K562 (cell line): Measurements from ENCODE around the gene CSF1. TPM values are rescaled to one million over a fixed set of nuclear protein-coding genes. Genes with fewer than 3 reads are reported as not detected.
"Not testable (repeated sequence)": the region's sequence is repeated elsewhere in the genome, so short reads cannot be mapped to it uniquely, and the experiment has no call there.

Experiments used
- ATAC-seq: fragments of 200-7000 bp; cut with Tn5 transposase; 3 replicates; pipeline ENCODE4 v1.9.1; 2020; ENCODE audit warnings: moderate library complexity
- BruUV-seq: library from RNA; stranded (reverse); fragments of 400-500 nt; replicated peaks from 2 replicates; lab custom pipeline; 2021; lab: Mats Ljungman, UMichigan
- CTCF ChIA-PET: fragments of 300-600 bp; formaldehyde crosslinking; extraction: SDS; loops from one replicate; lab custom pipeline; 2021; ENCODE audit warnings: low intra/inter-chr PET ratio; lab: Yijun Ruan, JAX
- POLR2A ChIA-PET: fragments of 300-600, 350-650 bp; sonication (Branson Sonifier 250); formaldehyde crosslinking; extraction: SDS; loops from one replicate; lab custom pipeline; 2021; ENCODE audit warnings: antibody characterized with exemption, inconsistent platforms; lab: Yijun Ruan, JAX
- DNase-seq, 4 experiments: peaks; one replicate each; pipeline versions ENCODE4 v3.0.0 to v3.0.0-alpha.2; 2011 to 2018; ENCODE audit warnings: low spot score in 3 of 4, mixed read lengths in 3 of 4; ENCODE audit errors: extremely low read depth in 1 of 4
- FAIRE-seq: peaks from 2 replicates; lab custom pipeline; 2011; peaks lifted over from hg19 to GRCh38; lab: Jason Lieb, UNC
- H2AFZ ChIP-seq: 2 replicates; pipeline ENCODE4 v1.6.0; 2011; ENCODE audit warnings: low read depth, low read length, control low read depth, inconsistent platforms
- H3K27ac ChIP-seq: fragments of 200-600 bp; 3 replicates; pipeline ENCODE4 v1.8.0; 2011; ENCODE audit warnings: low read depth, mild to moderate bottlenecking, control low read depth, inconsistent platforms, low read length, moderate library complexity, mixed read lengths; ENCODE audit errors: extremely low read depth
- H3K27me3 ChIP-seq, 2 experiments: fragments of 300-600 bp in 1 of 2; 2 replicates in 1 of 2; 3 replicates in 1 of 2; pipeline versions ENCODE4 v1.6.0 to v1.8.0; 2011; ENCODE audit warnings: inconsistent platforms in 2 of 2, low read length in 2 of 2, mild to moderate bottlenecking in 1 of 2, mixed read lengths in 1 of 2, moderate library complexity in 1 of 2; ENCODE audit not compliant: control insufficient read depth in 2 of 2, insufficient read depth in 2 of 2
- H3K36me3 ChIP-seq: fragments of 300-600 bp; 3 replicates; pipeline ENCODE4 v1.8.0; 2011; ENCODE audit warnings: mild to moderate bottlenecking, low read length, inconsistent platforms; ENCODE audit not compliant: control insufficient read depth, insufficient read depth
- H3K4me1 ChIP-seq, 2 experiments: fragments of 200-600 bp in 1 of 2; replicated peaks in 1 of 2; 2 replicates in 1 of 2; 3 replicates in 1 of 2; pipeline versions ENCODE4 v1.5.1 to v1.8.0; 2011; ENCODE audit warnings: inconsistent platforms in 2 of 2, low read length in 2 of 2, mild to moderate bottlenecking in 1 of 2, mixed read lengths in 1 of 2, moderate library complexity in 1 of 2; ENCODE audit not compliant: control insufficient read depth in 2 of 2, insufficient read depth in 2 of 2
- H3K4me2 ChIP-seq: 2 replicates; pipeline ENCODE4 v1.6.1; 2011; ENCODE audit warnings: low read length, control low read depth, inconsistent platforms, mixed read lengths; ENCODE audit not compliant: insufficient read depth
- H3K4me3 ChIP-seq: fragments of 200-600 bp; sonication (generic), shearing (Covaris generic); 2 replicates; pipeline ENCODE4 v1.5.1; 2016; ENCODE audit warnings: control low read depth, inconsistent platforms
- H3K79me2 ChIP-seq: fragments of 200-600 bp; 3 replicates; pipeline ENCODE4 v1.8.0; 2011; ENCODE audit warnings: low read length, inconsistent platforms; ENCODE audit not compliant: control insufficient read depth, insufficient read depth
- H3K9ac ChIP-seq, 2 experiments: 2 replicates each; pipeline versions ENCODE4 v1.6.0 to v1.6.1; 2011; ENCODE audit warnings: low read depth in 2 of 2, low read length in 2 of 2, control low read depth in 1 of 2, inconsistent platforms in 1 of 2, mild to moderate bottlenecking in 1 of 2, mixed read lengths in 1 of 2; ENCODE audit not compliant: insufficient read depth in 1 of 2
- H3K9me1 ChIP-seq: one replicate; pipeline ENCODE4 v1.6.0; 2011; ENCODE audit warnings: inconsistent platforms, mild to moderate bottlenecking, low read length, moderate library complexity; ENCODE audit not compliant: control insufficient read depth, insufficient read depth
- H3K9me3 ChIP-seq: replicated peaks from 2 replicates; pipeline ENCODE4 v1.5.1; 2011; ENCODE audit warnings: low read depth, low read length, inconsistent platforms; ENCODE audit not compliant: control insufficient read depth, insufficient read depth
- H4K20me1 ChIP-seq: replicated peaks from 2 replicates; pipeline ENCODE4 v1.6.1; 2011; ENCODE audit warnings: low read length, inconsistent platforms, mixed read lengths; ENCODE audit not compliant: control insufficient read depth, insufficient read depth
- CEBPB ChIP-seq: fragments of 450-650 bp; IDR thresholded peaks from 2 replicates; pipeline ENCODE4 v1.6.1; 2016; ENCODE audit warnings: missing genetic modification characterization, missing compliant biosample characterization
- CEBPG ChIP-seq, 3 experiments: fragments of 200-800 bp in 1 of 3; sonication (Bioruptor generic) in 1 of 3; sonication (generic) in 1 of 3; formaldehyde crosslinking in 1 of 3; IDR thresholded peaks in 2 of 3; conservative IDR thresholded peaks in 1 of 3; 2 replicates each; pipeline versions ENCODE4 v1.6.1 to v1.8.0; 2016 to 2022; ENCODE audit warnings: missing compliant biosample characterization in 2 of 3, missing genetic modification characterization in 2 of 3, mild to moderate bottlenecking in 1 of 3, missing genetic modification reagents in 1 of 3
- NELFE ChIP-seq: IDR thresholded peaks from 2 replicates; pipeline ENCODE4 v1.6.1; 2011; ENCODE audit warnings: mild to moderate bottlenecking; ENCODE audit not compliant: insufficient read depth, insufficient read length
- WGBS: fragments of 100-300 bp; shearing (Covaris generic); methylation state at CpG from one replicate; pipeline ENCODE4 v1.1.6; 2016; ENCODE audit warnings: low coverage, mixed read lengths; ENCODE audit not compliant: insufficient coverage; ENCODE audit errors: missing lambda C conversion rate; 5-methylcytosine and 5-hydroxymethylcytosine counted together
- in situ Hi-C: fragments of 300-500 bp; cut with MboI; formaldehyde crosslinking; loops from 4 replicates; pipeline ENCODE4 v1.15.0; 2018; ENCODE audit warnings: inconsistent platforms, mixed read lengths
- intact Hi-C: fragments of 100-400 bp; cut with micrococcal nuclease; formaldehyde crosslinking; loops from 2 replicates; pipeline ENCODE4 v1.14.2; 2022
- polyA plus RNA-seq, 8 experiments: library from polyadenylated mRNA; depleted of rRNA in 4 of 8; stranded (reverse) in 5 of 8; unstranded in 3 of 8; fragments of >200 nt; fragmentation: Nextera tagmentation in 2 of 8; fragmentation: Illumina TruSeq in 1 of 8; extraction: Ambion mirVana in 2 of 8; extraction: Trizol in 1 of 8; gene quantifications; 2 replicates each; pipeline versions ENCODE4 v1.2.1 to v1.2.3, GENCODE V29; 2011 to 2014; ENCODE audit warnings: inconsistent platforms in 1 of 8, missing spikeins in 1 of 8
- total RNA-seq, 7 experiments: library from RNA; depleted of rRNA in 6 of 7; stranded (reverse); fragments of >200 nt in 6 of 7; fragmentation: Illumina TruSeq in 2 of 7; extraction: Trizol in 2 of 7; gene quantifications; 2 replicates each; pipeline versions ENCODE4 v1.2.1 to v1.2.3, GENCODE V29; 2011 to 2021; ENCODE audit warnings: low replicate concordance in 1 of 7
- TF ChIP-seq, protein P1 (sequence below): sonication (generic); formaldehyde crosslinking; IDR thresholded peaks from 2 replicates; pipeline ENCODE4 v1.8.0; 2022; ENCODE audit warnings: missing genetic modification reagents, mild to moderate bottlenecking, borderline replicate concordance

Gene CSF1
- total and polyA plus RNA-seq, 9 of the 15 experiments (the other 6 are each of a cell fraction or from before 2014, with no cell fraction given), result 0.18 to 11.8 (median 2.8) TPM

DNA sequence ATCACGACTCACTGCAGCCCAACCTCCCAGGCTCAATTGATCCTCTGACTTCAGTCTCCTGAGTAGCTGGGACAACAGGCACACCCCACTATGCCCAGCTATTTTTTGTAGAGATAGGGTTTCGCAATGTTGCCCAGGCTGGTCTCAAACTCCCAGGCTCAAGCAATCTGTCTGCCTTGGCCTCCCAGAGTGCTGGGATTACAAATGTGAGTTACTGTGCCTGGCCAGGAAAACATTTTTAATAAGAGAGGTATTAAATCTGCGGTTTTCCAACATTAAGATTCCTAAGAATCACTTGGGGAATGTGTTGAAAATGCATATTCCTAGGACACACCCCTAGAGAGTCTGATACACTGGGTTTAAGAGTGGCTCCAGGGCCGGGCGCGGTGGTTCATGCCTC, 8.7 kb downstream of the CSF1 start:
- intact Hi-C loops (loop anchor here (2.0 to 5.0 kb wide), 2 partner anchors 65 to 127 kb away; partner anchors contain the start of gene AHCYL1), in situ Hi-C loops (loop anchor here (5.0 kb wide), 3 partner anchors 52 to 142 kb away; partner anchors contain the start of gene AHCYL1)
- FAIRE-seq (no peak), ATAC-seq (no peak), DNase-seq (no peak)
- Histone ChIP-seq H3K36me3 (peaks cover 73% of the 10 kb centered on the region), H3K27ac (no peak overlapping the region), H3K4me2 (no peak overlapping the region), H3K9me1 (no peaks in the 10 kb centered on the region), H3K9ac (no peak overlapping the region; a peak in 1 of 4 replicates), H3K4me1 (peaks cover 23 to 45% of the 10 kb centered on the region in 2 experiments), H3K79me2 (no peaks in the 10 kb centered on the region), H3K4me3 (no peak overlapping the region), H2AFZ (no peak overlapping the region), H4K20me1 (no peaks in the 10 kb centered on the region), H3K9me3 (no peaks in the 10 kb centered on the region), H3K27me3 (no peaks in the 10 kb centered on the region)
- TF ChIP-seq CEBPB (peak; percentile 91), CEBPG (CRISPR knock-in tag; IDR thresholded peaks at IDR 0.05) (no peak), CEBPG (tag; conservative IDR thresholded peaks at IDR 0.05 in 1 of 2, IDR thresholded peaks at IDR 0.05 in 1 of 2) (peak; percentile 50 to 74), NELFE (no peak)
- TF ChIP-seq, protein P1, sequence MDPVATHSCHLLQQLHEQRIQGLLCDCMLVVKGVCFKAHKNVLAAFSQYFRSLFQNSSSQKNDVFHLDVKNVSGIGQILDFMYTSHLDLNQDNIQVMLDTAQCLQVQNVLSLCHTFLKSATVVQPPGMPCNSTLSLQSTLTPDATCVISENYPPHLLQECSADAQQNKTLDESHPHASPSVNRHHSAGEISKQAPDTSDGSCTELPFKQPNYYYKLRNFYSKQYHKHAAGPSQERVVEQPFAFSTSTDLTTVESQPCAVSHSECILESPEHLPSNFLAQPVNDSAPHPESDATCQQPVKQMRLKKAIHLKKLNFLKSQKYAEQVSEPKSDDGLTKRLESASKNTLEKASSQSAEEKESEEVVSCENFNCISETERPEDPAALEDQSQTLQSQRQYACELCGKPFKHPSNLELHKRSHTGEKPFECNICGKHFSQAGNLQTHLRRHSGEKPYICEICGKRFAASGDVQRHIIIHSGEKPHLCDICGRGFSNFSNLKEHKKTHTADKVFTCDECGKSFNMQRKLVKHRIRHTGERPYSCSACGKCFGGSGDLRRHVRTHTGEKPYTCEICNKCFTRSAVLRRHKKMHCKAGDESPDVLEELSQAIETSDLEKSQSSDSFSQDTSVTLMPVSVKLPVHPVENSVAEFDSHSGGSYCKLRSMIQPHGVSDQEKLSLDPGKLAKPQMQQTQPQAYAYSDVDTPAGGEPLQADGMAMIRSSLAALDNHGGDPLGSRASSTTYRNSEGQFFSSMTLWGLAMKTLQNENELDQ (CRISPR knock-in tag), result no peak
- BruUV-seq, result no TSS peak
- WGBS, result 88% methylated on average over 6 of the region's 6 CpGs
- ChIA-PET POLR2A (interaction anchor here (0.5 to 2.3 kb wide), 5 partner anchors 8 to 371 kb away, joined by 3 to 9 read pairs (median 5); partner anchors contain the start of genes CSF1 and GNAI3), CTCF (no interaction called here)

DNA sequence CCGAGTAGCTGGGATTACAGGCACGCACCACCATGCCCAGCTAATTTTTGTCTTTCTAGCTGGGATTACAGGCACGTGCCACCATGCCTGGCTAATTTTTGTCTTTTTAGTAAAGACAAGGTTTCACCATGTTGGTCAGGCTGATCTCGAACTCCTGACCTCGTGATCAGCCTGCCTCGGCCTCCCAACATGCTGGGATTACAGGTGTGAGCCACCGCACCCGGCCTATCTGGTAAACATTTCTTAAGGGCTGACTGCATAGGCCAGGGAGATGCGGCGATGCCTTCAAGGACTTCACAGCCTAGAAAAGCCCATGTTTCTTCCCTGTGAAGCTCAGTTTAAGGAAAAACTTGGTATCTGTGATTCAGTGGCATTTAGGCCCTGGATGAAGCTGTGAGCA, 9.7 kb downstream of the CSF1 start:
- H3K79me2 ChIP-seq, H3K4me2 ChIP-seq, H3K9ac ChIP-seq, H4K20me1 ChIP-seq, FAIRE-seq, intact Hi-C loops, H3K9me1 ChIP-seq, DNase-seq, H3K27me3 ChIP-seq, H3K4me3 ChIP-seq, H3K9me3 ChIP-seq, in situ Hi-C loops, H2AFZ ChIP-seq, CTCF ChIA-PET, BruUV-seq, H3K27ac ChIP-seq, ATAC-seq: not testable (repeated sequence)
- POLR2A ChIA-PET, result interaction anchor here (0.6 to 2.3 kb wide), 9 partner anchors 9 to 365 kb away, joined by 3 to 9 read pairs (median 4); partner anchors contain the start of genes AHCYL1 and CSF1
- H3K4me1 ChIP-seq, result peaks cover 23 to 45% of the 10 kb centered on the region in 2 experiments
- 80% methylated on average over 10 of the region's 10 CpGs for WGBS
- H3K36me3 ChIP-seq, result peaks cover 84% of the 10 kb centered on the region
